Neuronal stem cell (in vitro differentiated cells): ENCODE measurements around the gene KDM4C.

Experiments used
- DNase-seq: peaks from one replicate; pipeline ENCODE4 v3.0.0-alpha.2; 2013; ENCODE audit warnings: low spot score
- H2AFZ ChIP-seq: one replicate; pipeline ENCODE4 v1.6.1; 2013; ENCODE audit warnings: mild to moderate bottlenecking, low read length, inconsistent platforms
- H2AK5ac ChIP-seq: 2 replicates; pipeline ENCODE4 v1.6.1; 2013; ENCODE audit warnings: low read depth, mild to moderate bottlenecking, inconsistent platforms, low read length, moderate library complexity, mixed read lengths
- H2BK120ac ChIP-seq: 2 replicates; pipeline ENCODE4 v1.6.1; 2013; ENCODE audit warnings: low read depth, mild to moderate bottlenecking, inconsistent platforms, low read length, moderate library complexity, mixed read lengths
- H2BK12ac ChIP-seq: one replicate; pipeline ENCODE4 v1.6.1; 2013; ENCODE audit warnings: low read length, inconsistent platforms
- H2BK15ac ChIP-seq: 2 replicates; pipeline ENCODE4 v1.6.1; 2013; ENCODE audit warnings: mild to moderate bottlenecking, low read length, inconsistent platforms, mixed read lengths
- H2BK5ac ChIP-seq: one replicate; pipeline ENCODE4 v1.6.1; 2013; ENCODE audit warnings: inconsistent platforms, mild to moderate bottlenecking, low read length, moderate library complexity
- H3K14ac ChIP-seq: one replicate; pipeline ENCODE4 v1.6.1; 2013; ENCODE audit warnings: low read length, inconsistent platforms
- H3K18ac ChIP-seq: 2 replicates; pipeline ENCODE4 v1.6.1; 2013; ENCODE audit warnings: low read length, inconsistent platforms
- H3K23ac ChIP-seq: 2 replicates; pipeline ENCODE4 v1.6.1; 2013; ENCODE audit warnings: low read depth, mild to moderate bottlenecking, mixed read lengths, low read length, inconsistent platforms; ENCODE audit not compliant: poor library complexity
- H3K27ac ChIP-seq: replicated peaks from 3 replicates; pipeline ENCODE4 v1.5.1; 2013; ENCODE audit warnings: low read length, inconsistent platforms
- H3K27me3 ChIP-seq, 3 experiments: 2 replicates each; pipeline ENCODE4 v1.6.1; 2013; ENCODE audit warnings: low read length in 3 of 3, mild to moderate bottlenecking in 2 of 3, inconsistent platforms in 1 of 3, low read depth in 1 of 3, mixed read lengths in 1 of 3, moderate library complexity in 1 of 3; ENCODE audit not compliant: control insufficient read depth in 3 of 3, insufficient read depth in 3 of 3
- H3K36me3 ChIP-seq, 2 donors: replicated peaks in 1 of 2; 2 replicates each; pipeline ENCODE4 v1.6.1; 2013; ENCODE audit warnings: low read length in 2 of 2; ENCODE audit not compliant: control insufficient read depth in 2 of 2, insufficient read depth in 2 of 2
- H3K4ac ChIP-seq: 2 replicates; pipeline ENCODE4 v1.6.1; 2013; ENCODE audit warnings: inconsistent platforms, mild to moderate bottlenecking, low read length, moderate library complexity
- H3K4me1 ChIP-seq, 2 donors: 1 replicate in 1 of 2; 2 replicates in 1 of 2; pipeline ENCODE4 v1.6.1; 2013; ENCODE audit warnings: low read length in 2 of 2, low read depth in 1 of 2; ENCODE audit not compliant: control insufficient read depth in 2 of 2, insufficient read depth in 1 of 2
- H3K4me2 ChIP-seq: one replicate; pipeline ENCODE4 v1.6.1; 2013; ENCODE audit warnings: mild to moderate bottlenecking, low read length, inconsistent platforms; ENCODE audit not compliant: insufficient read depth, poor library complexity, severe bottlenecking
- H3K4me3 ChIP-seq, 2 donors: 2 replicates each; pipeline ENCODE4 v1.5.1; 2013; ENCODE audit warnings: low read length in 2 of 2, mild to moderate bottlenecking in 2 of 2, inconsistent platforms in 1 of 2, moderate library complexity in 1 of 2
- H3K79me1 ChIP-seq: one replicate; pipeline ENCODE4 v1.6.1; 2013; ENCODE audit warnings: low read depth, mild to moderate bottlenecking, inconsistent platforms, low read length, moderate library complexity
- H3K9ac ChIP-seq: one replicate; pipeline ENCODE4 v1.6.1; 2013; ENCODE audit warnings: mild to moderate bottlenecking, low read depth, low read length, inconsistent platforms; ENCODE audit not compliant: poor library complexity
- H3K9me3 ChIP-seq, 2 donors: replicated peaks in 1 of 2; 2 replicates each; pipeline versions ENCODE3 to v1.6.1; 2013; ENCODE audit warnings: low read length in 2 of 2, mild to moderate bottlenecking in 2 of 2, inconsistent platforms in 1 of 2, low read depth in 1 of 2, mixed read lengths in 1 of 2, moderate library complexity in 1 of 2; ENCODE audit not compliant: control insufficient read depth in 2 of 2, insufficient read depth in 1 of 2
- H4K8ac ChIP-seq: one replicate; pipeline ENCODE4 v1.6.1; 2013; ENCODE audit warnings: low read depth, mild to moderate bottlenecking, inconsistent platforms, low read length, moderate library complexity
- H4K91ac ChIP-seq: one replicate; pipeline ENCODE4 v1.6.1; 2013; ENCODE audit warnings: low read length, low read depth, mild to moderate bottlenecking, inconsistent platforms; ENCODE audit not compliant: poor library complexity
- WGBS, 2 donors: extraction: QIAGEN DNeasy Blood & Tissue Kit; methylation state at CpG; one replicate each; pipeline ENCODE4 v1.1.7; 2013; ENCODE audit warnings: missing lambda C conversion rate in 2 of 2, mixed read lengths in 1 of 2; ENCODE audit not compliant: insufficient read length in 2 of 2, insufficient replicate concordance in 1 of 2; ENCODE audit errors: extremely low coverage in 2 of 2; 5-methylcytosine and 5-hydroxymethylcytosine counted together

KDM4C gene

DNA sequence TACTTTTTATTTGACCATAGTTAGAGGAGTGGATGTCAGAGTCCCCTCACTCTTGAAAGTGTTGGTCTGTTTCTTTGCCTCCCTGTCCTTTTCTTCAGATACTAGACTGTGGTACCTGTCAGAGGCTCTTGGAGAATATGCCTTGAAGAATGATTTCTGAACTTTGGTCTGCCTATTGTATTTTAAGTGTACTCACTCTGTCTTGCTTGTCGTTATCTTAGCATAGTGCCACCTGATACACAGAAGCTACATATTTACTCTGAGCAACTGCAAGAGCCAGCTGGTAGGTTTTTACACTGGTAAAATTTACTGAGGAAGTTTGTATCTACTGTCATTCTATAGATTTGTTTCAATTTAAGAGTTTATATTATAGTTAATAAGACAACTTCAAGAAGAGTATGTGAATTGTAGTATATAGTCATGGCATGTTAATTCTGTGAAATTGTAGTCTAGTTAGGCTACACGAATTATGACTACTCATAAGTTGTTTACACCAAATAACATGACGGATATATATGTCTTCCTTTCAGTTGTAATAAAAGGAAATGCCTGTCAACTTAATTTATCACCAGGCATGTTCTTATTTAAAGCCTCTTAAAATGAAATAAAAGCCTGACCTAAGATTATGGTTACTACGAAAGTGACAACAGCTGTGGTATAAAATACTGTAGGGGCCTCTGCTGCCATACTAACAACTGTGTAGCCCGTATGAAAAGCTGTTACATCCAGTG lies 201.7 kb downstream of the KDM4C start:
- Histone ChIP-seq H2AK5ac (no peak overlapping the region), H3K18ac (no peak overlapping the region), H3K14ac (no peak overlapping the region), H2BK120ac (no peak overlapping the region), H4K8ac (no peak overlapping the region), H3K4me3 (no peak overlapping the region), H3K4me2 (no peak overlapping the region), H3K9ac (no peak overlapping the region), H3K23ac (no peak overlapping the region), H4K91ac (no peak overlapping the region), H3K27me3 (no peaks in the 10 kb centered on the region), H2BK15ac (no peak overlapping the region), H3K79me1 (no peaks in the 10 kb centered on the region), H2BK12ac (no peak overlapping the region), H3K36me3 (no peaks in the 10 kb centered on the region), H2BK5ac (no peak overlapping the region), H3K27ac (no peak overlapping the region), H3K4me1 (peaks cover 16% of the 10 kb centered on the region in 2 donors), H3K4ac (no peak overlapping the region), H2AFZ (no peak overlapping the region), H3K9me3 (no peaks in the 10 kb centered on the region)
- no CpG with 5 or more reads among the region's 5 CpGs for WGBS, 2 donors
- DNase-seq: no peak

DNA sequence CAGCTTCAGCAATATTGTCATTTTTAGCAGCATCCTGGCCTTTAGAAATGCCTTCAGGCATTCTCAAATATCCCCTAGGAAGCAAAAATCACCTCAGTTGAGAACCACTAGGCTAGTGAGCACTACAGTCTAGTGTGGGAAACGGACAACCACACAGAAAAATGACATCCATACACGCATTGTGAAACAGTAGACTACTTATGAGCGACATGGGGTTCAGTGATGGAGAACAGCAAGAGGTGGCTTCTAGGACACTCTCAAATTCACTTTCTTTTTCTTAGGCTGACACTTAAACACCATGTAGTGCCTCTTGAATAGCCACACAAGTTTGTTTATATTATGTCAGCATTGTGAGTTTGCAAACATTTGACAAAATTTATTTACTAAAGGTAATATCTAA lies 203.0 kb downstream of the KDM4C start:
- no peak overlapping the region for H3K4me3 ChIP-seq
- H2BK15ac ChIP-seq: no peak overlapping the region
- no peak overlapping the region for H2AFZ ChIP-seq
- no peak overlapping the region for H2BK12ac ChIP-seq
- H3K4me1 ChIP-seq: peaks cover 5 to 7% of the 10 kb centered on the region in 2 donors
- DNase-seq: no peak
- H3K9me3 ChIP-seq: no peaks in the 10 kb centered on the region
- H3K27me3 ChIP-seq: no peaks in the 10 kb centered on the region
- no peak overlapping the region for H3K18ac ChIP-seq
- H3K14ac ChIP-seq: no peak overlapping the region
- H4K8ac ChIP-seq: no peak overlapping the region
- H2BK5ac ChIP-seq: no peak overlapping the region
- no peak overlapping the region for H3K27ac ChIP-seq
- H3K9ac ChIP-seq: no peak overlapping the region
- H3K4me2 ChIP-seq: no peak overlapping the region
- no peak overlapping the region for H3K23ac ChIP-seq
- no peak overlapping the region for H2AK5ac ChIP-seq
- H4K91ac ChIP-seq: no peak overlapping the region
- H3K4ac ChIP-seq: no peak overlapping the region
- no peak overlapping the region for H2BK120ac ChIP-seq
- H3K36me3 ChIP-seq: no peaks in the 10 kb centered on the region
- WGBS, 2 donors: no CpG with 5 or more reads among the region's 3 CpGs
- H3K79me1 ChIP-seq: no peaks in the 10 kb centered on the region

DNA sequence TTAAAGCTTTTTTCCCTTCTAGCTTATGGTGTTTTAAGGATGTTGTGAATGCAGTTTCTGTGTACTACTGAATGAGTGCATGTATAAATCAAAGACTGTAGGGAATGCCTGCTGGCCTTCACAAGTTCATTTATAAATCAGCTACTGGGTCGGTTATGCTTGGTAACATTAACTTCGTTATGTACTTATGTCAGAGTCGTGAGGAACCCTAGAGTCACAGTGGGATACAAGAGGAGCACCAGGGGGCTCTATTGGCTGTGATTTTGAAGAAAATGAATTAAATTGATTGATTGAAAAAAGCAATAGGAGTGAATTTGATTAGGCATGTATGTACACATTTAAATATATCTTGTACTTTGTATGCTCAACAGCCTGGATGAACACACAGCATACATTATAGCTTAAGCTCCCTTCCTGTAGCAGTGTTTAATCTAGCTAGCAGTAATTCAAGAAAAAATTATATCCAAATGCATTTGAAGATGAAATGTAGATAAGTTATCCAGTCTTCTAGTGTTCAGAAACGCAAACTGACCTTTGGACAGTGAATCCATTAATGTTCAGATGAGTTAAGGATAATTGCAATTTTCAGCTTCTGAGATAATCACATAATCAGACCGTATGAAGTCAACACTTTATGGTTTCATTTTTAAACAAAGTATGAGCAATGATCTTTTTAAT lies 204.2 kb downstream of the KDM4C start:
- no peak overlapping the region for H2BK12ac ChIP-seq
- H3K79me1 ChIP-seq: no peaks in the 10 kb centered on the region
- no peak overlapping the region for H4K91ac ChIP-seq
- no peak overlapping the region for H3K9ac ChIP-seq
- WGBS, 2 donors: no CpG with 5 or more reads among the region's 5 CpGs
- no peaks in the 10 kb centered on the region for H3K27me3 ChIP-seq
- no peak overlapping the region for H3K4me3 ChIP-seq
- H2BK120ac ChIP-seq: no peak overlapping the region
- H3K14ac ChIP-seq: no peak overlapping the region
- H3K9me3 ChIP-seq: no peaks in the 10 kb centered on the region
- no peak overlapping the region for H3K18ac ChIP-seq
- H2AFZ ChIP-seq: no peak overlapping the region
- no peak overlapping the region for H3K23ac ChIP-seq
- H2BK5ac ChIP-seq: no peak overlapping the region
- no peak for DNase-seq
- no peak overlapping the region for H2AK5ac ChIP-seq
- no peak overlapping the region for H2BK15ac ChIP-seq
- no peak overlapping the region for H3K27ac ChIP-seq
- H4K8ac ChIP-seq: no peak overlapping the region
- peaks cover 0 to 5% of the 10 kb centered on the region in 2 donors for H3K4me1 ChIP-seq
- H3K4me2 ChIP-seq: no peak overlapping the region
- no peak overlapping the region for H3K4ac ChIP-seq
- H3K36me3 ChIP-seq: no peaks in the 10 kb centered on the region

DNA sequence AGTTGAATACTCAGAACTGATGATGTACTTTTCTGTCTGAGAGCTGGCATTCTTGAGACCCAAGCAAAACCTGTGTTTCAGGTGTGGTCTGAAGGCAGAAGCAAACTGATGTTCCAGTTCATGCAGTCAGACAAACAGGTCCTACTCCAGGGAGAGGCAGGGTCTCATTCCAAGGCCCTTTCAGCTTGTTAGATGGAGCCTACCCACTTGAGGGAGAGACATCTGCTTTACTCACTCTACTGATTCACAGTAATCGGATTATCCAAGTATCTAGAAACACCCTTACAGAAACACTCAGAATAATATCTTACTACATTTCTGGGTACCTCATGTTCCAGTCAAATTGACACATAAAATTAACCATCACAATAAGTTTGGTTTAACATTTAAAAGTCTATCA lies 207.8 kb downstream of the KDM4C start:
- Histone ChIP-seq H2AFZ (no peak overlapping the region), H2BK15ac (no peak overlapping the region)

More for the DNA sequence above, 207.8 kb downstream of the KDM4C start:
- H2BK5ac ChIP-seq: no peak overlapping the region
- no peak overlapping the region for H3K23ac ChIP-seq
- no CpG with 5 or more reads among the region's 1 CpG for WGBS, 2 donors
- no peak overlapping the region for H4K8ac ChIP-seq
- no peak overlapping the region for H4K91ac ChIP-seq
- no peak overlapping the region for H2AK5ac ChIP-seq
- H3K4me3 ChIP-seq: no peak overlapping the region
- no peak overlapping the region for H3K18ac ChIP-seq
- H3K9ac ChIP-seq: no peak overlapping the region
- H2BK120ac ChIP-seq: no peak overlapping the region
- H3K36me3 ChIP-seq: no peaks in the 10 kb centered on the region
- no peak overlapping the region for H2BK12ac ChIP-seq
- no peak overlapping the region for H3K4me2 ChIP-seq
- no peaks in the 10 kb centered on the region for H3K27me3 ChIP-seq
- H3K9me3 ChIP-seq: no peaks in the 10 kb centered on the region
- no peak for DNase-seq
- no peak overlapping the region for H3K4ac ChIP-seq
- no peaks in the 10 kb centered on the region for H3K4me1 ChIP-seq
- H3K14ac ChIP-seq: no peak overlapping the region
- no peak overlapping the region for H3K27ac ChIP-seq
- no peaks in the 10 kb centered on the region for H3K79me1 ChIP-seq
